Activated CD4-positive, alpha-beta T cell treated with anti-CD3 and anti-CD28 coated beads for 4 hours (primary cell): ENCODE results near the gene SERPINA9.
"Not testable (repeated sequence)": the region's sequence is repeated elsewhere in the genome, so short reads cannot be mapped to it uniquely, and the experiment has no call there.

Source experiments
- DNase-seq, 2 donors: peaks; one replicate each; pipeline ENCODE4 v3.0.0-alpha.2; 2020

SERPINA9 gene

GRCh38 chr14:94476023-94476422 lies at the start of gene SERPINA9:
SERPINA9 (minus strand) TSS chr14:94476197; CDS start chr14:94469840, 6,357 bp downstream.
- DNase-seq, result no peak

DNA sequence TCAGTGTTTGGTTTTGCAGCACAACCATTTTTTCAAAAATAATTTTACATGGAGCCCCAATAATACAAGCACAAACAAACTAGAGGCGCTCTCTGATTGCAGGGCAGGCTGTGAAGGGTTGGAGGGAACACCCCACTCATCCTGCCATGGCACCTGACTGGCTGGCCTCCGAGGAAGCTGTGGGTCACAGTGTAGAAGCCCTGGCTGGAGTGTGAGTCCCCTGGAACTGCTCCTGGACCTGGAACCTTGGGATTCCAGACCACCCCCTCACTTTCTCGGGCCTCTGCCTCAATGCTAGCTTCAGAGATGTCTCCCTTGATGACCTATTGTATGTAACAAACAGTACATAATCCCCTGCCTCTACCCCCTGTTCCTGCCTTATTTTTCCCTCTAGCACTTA lies 48.1 kb upstream of the SERPINA9 start:
- DNase-seq, result no peak

- no peak for DNase-seq
Observed at GRCh38 chr14:94523265-94523664, 47.3 kb upstream of the SERPINA9 start.

- DNase-seq, result no peak
Observed at GRCh38 chr14:94522115-94522724, 46.2 kb upstream of the SERPINA9 start.

- no peak for DNase-seq
Observed at GRCh38 chr14:94521375-94522114, 45.5 kb upstream of the SERPINA9 start.

DNA sequence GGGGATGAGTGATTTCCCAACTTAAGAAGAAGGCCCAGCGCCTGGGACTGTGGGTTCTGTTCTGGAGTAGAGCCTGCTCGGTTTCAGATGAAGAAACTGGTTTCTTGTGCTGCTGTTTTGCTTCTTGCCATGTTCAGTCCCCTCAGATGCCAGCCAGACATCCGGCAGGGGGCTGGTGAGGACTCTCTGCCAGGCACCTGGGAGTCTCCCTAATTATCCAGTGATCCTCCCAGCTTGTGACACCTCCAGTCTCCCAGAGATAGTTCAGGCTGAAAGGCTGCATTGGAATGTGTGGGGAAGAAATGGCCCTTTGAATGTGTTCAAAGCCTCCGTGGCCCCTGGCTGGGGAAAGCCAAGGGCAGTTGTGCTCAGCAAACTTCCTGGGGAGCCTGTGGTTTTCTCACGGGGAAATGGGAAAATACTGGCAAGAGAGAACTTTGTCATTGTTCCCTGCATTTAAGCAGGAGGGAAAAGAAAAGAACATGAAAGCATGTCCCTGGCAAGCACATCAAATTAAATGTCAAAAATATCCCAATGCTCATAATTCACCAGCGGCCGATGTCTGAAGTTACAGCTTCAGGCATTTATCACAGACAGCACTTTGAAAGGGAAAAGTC lies 41.8 kb upstream of the SERPINA9 start:
- DNase-seq, result no peak

- DNase-seq, result no peak
Observed at GRCh38 chr14:94517248-94517640, 41.2 kb upstream of the SERPINA9 start.

- DNase-seq, result no peak
Observed at GRCh38 chr14:94515856-94516255, 39.9 kb upstream of the SERPINA9 start.

GRCh38 chr14:94515426-94515825 lies 39.4 kb upstream of the SERPINA9 start:
- no peak for DNase-seq

DNA sequence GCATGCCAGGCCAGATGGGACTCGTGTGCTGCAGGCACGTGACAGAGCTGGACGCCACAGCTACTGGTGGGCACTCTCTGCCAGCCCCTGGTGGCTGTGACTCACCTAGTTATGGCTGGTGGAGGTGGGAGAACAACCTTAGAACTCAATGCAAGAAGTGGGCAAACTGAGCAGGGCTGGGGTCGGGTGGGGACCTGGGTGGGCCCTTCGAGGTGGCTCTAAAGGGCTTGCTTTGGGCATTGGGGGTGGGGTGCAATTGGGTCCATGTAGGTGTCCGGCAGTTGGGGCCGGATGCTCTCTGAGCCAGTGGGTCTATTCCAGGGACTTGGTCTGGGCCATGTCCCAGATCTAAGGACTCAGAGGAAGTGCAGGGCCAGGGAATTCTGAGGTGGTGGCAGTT lies 38.4 kb upstream of the SERPINA9 start:
- DNase-seq, result no peak

DNA sequence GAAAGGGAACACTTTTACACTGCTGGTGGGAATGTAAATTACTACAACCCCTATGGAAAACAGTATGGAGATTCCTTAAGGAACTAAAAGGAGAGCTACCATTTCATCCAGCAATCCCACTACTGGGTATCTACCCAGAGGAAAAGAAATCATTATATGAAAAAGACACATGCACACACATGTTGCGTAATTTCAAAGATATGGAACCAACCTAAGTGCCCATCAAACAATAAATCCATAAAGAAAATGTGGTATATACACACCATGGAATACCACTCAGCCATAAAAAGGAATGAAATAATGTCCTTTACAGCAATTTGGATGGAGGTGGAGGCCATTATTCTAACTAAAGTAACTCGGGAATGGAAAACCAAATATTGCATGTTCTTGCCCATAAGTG lies 34.5 kb upstream of the SERPINA9 start:
- not testable (repeated sequence) for DNase-seq

GRCh38 chr14:94509356-94509755 lies 33.4 kb upstream of the SERPINA9 start, which contains the start of gene SERPINA12:
SERPINA12 (minus strand) TSS chr14:94509469; CDS start chr14:94498397, 11,072 bp downstream.
- no peak for DNase-seq

- no peak for DNase-seq
Observed at GRCh38 chr14:94505641-94506040, 29.6 kb upstream of the SERPINA9 start.

DNA sequence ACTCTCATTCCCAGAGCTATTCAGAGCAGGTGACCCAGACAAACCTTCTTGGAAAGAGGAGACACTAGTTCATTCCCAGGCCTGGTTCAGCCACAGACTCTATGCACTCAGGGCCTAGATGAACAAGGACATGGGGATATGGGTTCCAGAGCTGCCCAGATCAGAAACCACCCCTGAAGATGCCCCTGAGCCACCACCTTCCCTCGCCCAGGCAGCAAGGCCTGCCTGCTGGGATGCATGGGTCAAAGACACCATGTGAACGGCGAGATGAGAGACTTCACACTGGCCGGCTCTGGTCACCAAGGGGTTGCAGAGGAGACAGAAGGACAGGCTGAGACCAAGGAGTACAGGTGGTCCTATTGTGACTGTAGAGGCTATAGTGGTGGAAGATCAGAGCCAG lies 29.2 kb upstream of the SERPINA9 start:
- DNase-seq, result no peak

GRCh38 chr14:94501588-94502516 lies 25.9 kb upstream of the SERPINA9 start:
- no peak for DNase-seq

GRCh38 chr14:94500264-94500663 lies 24.3 kb upstream of the SERPINA9 start:
- no peak for DNase-seq

- no peak for DNase-seq
Observed at GRCh38 chr14:94499673-94500072, 23.7 kb upstream of the SERPINA9 start.

DNA sequence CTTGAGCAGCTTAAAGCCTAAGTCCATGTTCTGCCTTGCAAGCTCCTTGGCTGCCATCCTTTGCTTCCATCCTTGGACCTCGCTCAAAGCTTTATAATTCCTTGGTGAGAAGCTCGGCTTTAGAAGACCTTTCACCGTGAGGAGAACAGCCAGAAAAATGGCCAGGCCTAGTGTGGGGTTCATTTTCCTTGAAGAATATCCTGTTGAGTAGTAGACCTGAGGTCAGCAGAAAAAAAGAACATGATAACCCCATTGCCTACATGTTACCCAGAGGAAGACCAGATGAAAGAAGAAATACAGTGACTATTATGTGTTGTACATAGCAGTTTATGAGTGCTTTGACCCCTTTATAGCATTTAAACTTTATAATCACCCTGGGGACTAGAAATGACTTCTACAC lies 22.2 kb upstream of the SERPINA9 start:
- DNase-seq, result no peak

GRCh38 chr14:94494085-94494484 lies 18.1 kb upstream of the SERPINA9 start:
- no peak for DNase-seq

DNA sequence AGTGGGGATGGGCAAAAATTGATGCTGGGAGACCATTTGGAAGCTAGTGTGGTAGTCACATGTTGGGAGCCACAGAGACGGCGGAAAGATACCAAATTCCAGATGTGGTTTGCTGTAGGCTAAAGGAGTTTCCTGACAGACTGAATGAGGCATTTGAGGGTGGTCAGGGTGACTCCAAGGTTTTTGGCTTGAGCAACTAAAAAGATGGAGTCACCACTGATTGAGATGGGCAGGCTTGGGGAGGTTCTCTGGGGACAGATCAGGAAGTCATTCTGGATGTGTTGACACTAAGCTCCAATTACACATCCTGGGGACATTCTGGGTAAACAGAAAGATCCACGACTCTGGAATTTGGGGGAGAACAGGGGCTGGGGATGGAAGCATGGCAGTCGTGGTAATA lies 15.5 kb upstream of the SERPINA9 start:
- DNase-seq, result no peak

DNA sequence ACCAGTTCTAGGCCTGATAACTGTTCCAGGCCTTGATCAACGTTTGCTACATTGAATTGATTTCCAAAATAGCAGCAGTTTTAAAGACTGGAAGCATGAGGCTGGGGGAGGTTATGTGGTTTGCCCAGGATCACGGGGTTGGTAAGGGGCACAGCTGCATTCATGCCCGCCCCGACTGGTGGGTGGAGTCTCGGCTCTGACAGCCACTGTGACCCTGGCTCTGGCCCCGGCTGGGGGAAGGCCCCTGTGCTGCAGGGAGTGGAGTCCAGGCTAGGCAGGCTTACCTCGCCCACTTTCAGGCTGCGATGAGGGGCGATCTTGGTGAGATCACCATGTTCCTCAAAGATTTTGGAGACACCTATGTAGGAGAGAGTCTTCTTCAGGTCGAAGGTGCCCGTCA lies 13.3 kb upstream of the SERPINA9 start:
- no peak for DNase-seq

DNA sequence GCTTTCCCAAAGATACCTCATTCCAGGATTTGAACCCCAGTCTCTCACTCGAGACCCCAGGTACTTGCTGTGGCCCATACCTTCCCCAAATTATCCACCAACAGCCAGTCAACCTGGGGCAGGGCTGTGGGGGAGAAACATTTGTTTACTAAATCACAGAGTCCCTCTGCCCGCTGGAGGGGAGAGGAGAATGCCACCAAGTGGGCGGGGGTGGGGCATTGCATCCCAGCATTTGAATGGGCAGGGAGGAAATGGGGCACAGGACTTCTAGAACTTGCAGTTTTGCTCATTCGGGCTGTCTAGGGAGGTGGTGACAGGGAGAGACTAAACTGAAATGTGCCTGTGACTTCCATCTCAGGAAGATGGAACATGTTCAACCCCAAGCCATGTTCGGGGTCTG lies 10.9 kb upstream of the SERPINA9 start:
- DNase-seq, result no peak
